Lower leg skin (tissue), 4 donors: ENCODE data around the gene LASP1NB.

ENCODE experiments used
- DNase-seq, 2 donors: peaks; one replicate each; pipeline ENCODE4 v3.0.0-alpha.2; 2019; ENCODE audit warnings: low spot score in 2 of 2
- H3K4me3 ChIP-seq: fragments of 200-600 bp; sonication (generic); 2 replicates; pipeline ENCODE4 v1.5.1; 2017; ENCODE audit warnings: mild to moderate bottlenecking, low read depth; ENCODE audit not compliant: poor library complexity, severe bottlenecking
- POLR2A ChIP-seq, 2 donors: fragments of 450-650 bp; IDR thresholded peaks; one replicate each; pipeline ENCODE4 v1.6.1; 2016 to 2017; ENCODE audit warnings: antibody characterized with exemption in 2 of 2, mild to moderate bottlenecking in 1 of 2, moderate library complexity in 1 of 2
- WGBS, 2 donors: methylation state at CpG; one replicate each; pipeline ENCODE4 v1.1.5; 2018; 5-methylcytosine and 5-hydroxymethylcytosine counted together
- intact Hi-C: fragments of 100-400 bp; cut with DNase I; formaldehyde crosslinking; loops from one replicate; pipeline ENCODE4 v1.15.0; 2023; ENCODE audit warnings: low total_unique reads
- TF ChIP-seq, protein P1 (sequence below), 3 donors: fragments of 450-650 bp; IDR thresholded peaks; one replicate each; pipeline ENCODE4 v1.5.1; 2016; ENCODE audit warnings: antibody characterized with exemption in 3 of 3, mild to moderate bottlenecking in 3 of 3, moderate library complexity in 2 of 3

LASP1NB gene

DNA sequence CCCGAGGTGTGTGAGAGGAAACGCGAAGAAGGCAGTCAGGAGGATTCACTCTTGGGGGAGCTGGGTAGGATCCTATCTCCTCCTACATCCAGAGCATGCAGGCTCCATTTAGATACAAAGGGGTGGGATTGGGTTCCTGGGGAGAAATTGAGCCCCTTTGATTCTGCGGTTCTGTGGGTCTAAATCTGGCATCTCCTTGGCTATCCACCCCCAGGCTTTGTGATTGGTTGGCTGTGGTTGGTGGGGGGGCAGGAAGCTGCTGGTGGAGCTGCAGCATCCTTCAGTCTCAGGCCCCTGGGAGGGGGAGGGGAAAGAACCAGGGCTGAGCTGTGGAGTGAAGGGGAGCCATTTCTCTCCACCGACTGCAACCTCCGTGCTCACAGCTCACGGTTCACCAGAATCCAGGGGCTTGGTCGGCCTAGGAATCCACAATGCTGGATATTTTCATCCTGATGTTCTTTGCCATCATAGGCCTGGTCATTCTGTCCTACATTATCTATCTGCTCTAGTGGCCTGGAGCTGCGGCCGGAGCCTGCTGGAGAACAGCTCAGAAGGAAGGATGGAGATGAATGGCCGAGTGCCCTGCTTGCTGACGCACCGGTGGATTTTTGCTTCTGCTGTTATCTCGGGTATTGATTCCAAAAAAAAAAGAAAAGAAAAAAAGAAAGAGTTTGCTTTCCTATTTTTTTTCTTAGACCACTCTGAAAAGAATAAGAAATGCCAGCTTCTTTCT is at the start of gene LASP1NB:
Gene LASP1NB, plus strand, starts transcription at position 352 of the 733 bp plus-strand sequence.
- intact Hi-C loops = no loop called here
- WGBS, 2 donors = 63 to 68% methylated on average over 14 of the region's 14 CpGs
- TF ChIP-seq, protein P1, sequence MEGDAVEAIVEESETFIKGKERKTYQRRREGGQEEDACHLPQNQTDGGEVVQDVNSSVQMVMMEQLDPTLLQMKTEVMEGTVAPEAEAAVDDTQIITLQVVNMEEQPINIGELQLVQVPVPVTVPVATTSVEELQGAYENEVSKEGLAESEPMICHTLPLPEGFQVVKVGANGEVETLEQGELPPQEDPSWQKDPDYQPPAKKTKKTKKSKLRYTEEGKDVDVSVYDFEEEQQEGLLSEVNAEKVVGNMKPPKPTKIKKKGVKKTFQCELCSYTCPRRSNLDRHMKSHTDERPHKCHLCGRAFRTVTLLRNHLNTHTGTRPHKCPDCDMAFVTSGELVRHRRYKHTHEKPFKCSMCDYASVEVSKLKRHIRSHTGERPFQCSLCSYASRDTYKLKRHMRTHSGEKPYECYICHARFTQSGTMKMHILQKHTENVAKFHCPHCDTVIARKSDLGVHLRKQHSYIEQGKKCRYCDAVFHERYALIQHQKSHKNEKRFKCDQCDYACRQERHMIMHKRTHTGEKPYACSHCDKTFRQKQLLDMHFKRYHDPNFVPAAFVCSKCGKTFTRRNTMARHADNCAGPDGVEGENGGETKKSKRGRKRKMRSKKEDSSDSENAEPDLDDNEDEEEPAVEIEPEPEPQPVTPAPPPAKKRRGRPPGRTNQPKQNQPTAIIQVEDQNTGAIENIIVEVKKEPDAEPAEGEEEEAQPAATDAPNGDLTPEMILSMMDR (IDR thresholded peaks at IDR 0.05) = no peak
- no peak for TF ChIP-seq POLR2A (IDR thresholded peaks at IDR 0.05)
- peak in 1 of 2 donors; percentile 78 for DNase-seq
- no peak within 1 kb of the TSS for H3K4me3 ChIP-seq

DNA sequence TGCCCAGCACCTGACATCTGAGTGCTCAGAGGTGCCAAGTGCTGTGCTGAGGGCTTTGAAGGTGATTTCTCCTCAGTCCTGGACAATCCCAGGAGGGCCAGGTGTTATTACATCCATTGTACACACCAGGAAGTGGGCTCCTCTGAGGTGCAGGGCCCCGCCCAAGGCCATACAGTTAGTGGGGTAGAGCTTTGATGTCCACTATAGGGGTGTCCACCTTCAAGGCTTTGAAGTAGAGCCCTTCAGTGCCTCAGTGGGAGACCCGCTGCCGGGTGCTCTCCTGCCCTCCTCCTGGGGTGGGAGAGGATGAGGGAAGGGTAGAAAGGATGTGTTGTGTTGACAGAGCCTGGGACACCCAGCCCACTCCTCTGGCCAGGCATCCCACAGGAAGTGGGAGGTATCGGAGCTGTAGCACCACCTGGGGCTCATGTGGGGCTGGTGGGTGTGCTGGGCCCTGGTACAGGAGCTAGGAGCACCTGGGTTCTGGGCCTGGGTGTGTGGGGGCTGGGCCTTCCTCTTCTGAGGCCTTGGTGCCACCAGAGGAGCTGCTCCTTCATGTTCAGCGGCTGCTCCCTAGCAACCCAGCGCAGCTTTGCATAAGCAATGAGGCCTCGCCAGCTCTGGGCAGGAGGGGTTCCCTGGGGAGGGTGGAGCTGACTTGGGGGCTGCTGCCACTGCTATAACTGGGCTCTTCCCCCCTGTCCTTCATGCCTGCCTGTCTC is 48.1 kb upstream of the LASP1NB start:
- TF ChIP-seq, protein P1 (IDR thresholded peaks at IDR 0.05) = no peak
- no peak for TF ChIP-seq POLR2A (IDR thresholded peaks at IDR 0.05)
- intact Hi-C loops = no loop called here
- DNase-seq = no peak
- no peak overlapping the region for H3K4me3 ChIP-seq
- WGBS, 2 donors = 39 to 58% methylated on average over 6 of the region's 7 CpGs

DNA sequence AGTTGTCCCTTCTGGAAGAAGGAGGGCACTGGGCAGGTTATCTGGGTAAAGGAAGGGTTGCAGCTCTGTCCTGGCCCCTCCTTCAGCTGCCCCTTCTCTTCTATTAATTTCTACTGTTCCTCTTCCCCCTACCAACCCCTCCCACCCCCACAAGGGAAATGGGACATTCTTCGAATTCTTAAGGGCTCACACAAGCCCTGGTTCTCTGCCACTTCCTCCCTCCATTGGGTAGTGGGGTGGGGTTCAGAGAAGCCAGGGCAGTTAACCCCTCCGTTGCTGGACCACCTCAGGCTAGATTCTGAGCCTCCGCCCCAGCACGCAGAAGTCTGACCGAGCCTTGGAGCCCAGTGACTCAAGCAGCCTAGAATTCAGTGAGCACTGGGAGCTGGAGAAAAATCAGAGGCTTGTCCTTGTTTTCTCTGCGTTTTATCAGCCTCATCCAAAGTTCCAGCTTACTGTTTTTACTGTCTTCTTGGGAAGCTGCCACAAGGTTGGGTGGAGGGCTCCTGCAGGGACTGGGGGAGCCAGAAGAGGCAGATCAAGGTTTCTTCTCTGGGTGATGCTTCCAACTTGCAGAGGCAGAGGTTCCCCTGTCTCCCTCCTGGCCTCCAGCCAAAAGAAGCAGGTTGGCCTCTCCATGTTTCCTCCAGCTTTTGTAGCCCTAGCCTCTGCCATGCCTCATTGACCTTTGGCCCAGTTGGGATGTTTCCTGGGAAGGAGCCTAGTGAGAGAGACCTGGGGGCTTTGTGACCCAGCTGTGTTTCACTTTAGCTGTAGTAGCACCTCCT is 45.3 kb upstream of the LASP1NB start:
- no peak for TF ChIP-seq POLR2A (IDR thresholded peaks at IDR 0.05)
- TF ChIP-seq, protein P1 (IDR thresholded peaks at IDR 0.05) = no peak
- intact Hi-C loops = no loop called here
- H3K4me3 ChIP-seq = no peak overlapping the region
- 10 to 14% methylated on average over 6 of the region's 6 CpGs for WGBS, 2 donors
- no peak for DNase-seq

DNA sequence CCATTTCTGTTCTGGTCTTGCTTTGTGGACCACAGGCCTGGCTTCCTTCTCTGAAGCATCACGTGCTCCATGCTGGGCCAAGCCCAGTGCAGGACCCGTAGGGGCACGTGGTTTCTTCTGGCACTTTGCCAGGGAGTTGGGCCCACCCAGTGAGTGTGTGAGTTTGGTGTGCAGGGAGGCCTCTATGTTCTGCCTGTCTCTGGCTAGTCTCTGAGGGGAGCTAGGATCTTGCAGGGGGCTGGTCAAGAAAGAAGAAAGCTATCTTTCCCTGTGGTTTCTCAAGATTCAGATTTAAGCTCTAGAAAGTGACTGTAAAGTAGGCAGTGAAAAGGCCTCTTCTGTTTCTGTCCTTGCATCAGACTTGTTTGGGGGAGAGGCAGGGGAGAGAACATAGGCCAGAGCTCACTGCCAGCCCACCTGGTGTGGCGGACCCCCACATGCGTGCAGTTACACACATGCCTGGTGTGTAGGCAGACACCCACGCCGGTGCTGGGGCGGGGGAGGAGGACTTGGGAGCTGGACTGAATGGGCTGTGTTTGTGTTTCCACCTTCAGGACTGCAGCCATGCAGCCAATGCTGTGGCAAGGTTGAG is 43.7 kb upstream of the LASP1NB start:
- no peak overlapping the region for H3K4me3 ChIP-seq
- peak; percentile 60 to 94 for DNase-seq
- intact Hi-C loops = no loop called here
- 23 to 35% methylated on average over 7 to 8 of the region's 8 CpGs for WGBS, 2 donors
- TF ChIP-seq, protein P1 (IDR thresholded peaks at IDR 0.05) = no peak
- no peak for TF ChIP-seq POLR2A (IDR thresholded peaks at IDR 0.05)

DNA sequence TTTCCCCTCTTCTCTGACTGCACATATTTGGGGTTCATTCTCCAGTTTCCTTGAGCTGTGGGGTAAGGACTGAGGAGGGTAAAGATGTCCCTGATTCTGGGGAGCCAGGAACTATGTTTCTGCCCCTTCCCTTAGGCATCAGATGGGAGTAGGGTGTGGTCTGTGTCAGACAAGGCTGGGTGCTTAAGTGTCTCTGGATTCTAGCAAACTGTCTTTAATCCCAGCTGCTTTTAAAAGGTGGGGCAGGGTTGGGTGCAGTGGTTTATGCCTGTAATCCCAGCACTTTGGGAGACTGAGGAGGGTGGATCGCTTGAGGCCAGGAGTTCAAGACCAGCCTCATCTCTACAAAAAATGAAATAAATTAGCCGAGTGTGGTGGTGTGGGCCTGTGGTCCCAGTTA is 42.5 kb upstream of the LASP1NB start:
- TF ChIP-seq, protein P1 (IDR thresholded peaks at IDR 0.05) = no peak
- TF ChIP-seq POLR2A (IDR thresholded peaks at IDR 0.05) = no peak
- WGBS, 2 donors = 69 to 74% methylated on average over 2 of the region's 2 CpGs
- intact Hi-C loops = no loop called here
- H3K4me3 ChIP-seq = no peak overlapping the region
- DNase-seq = no peak
